Psoas muscle (tissue), 8 donors: ENCODE data around the gene RAPH1. TPM values are rescaled to one million over a fixed set of nuclear protein-coding genes. Genes with fewer than 3 reads are reported as not detected.

ENCODE experiments used
- ATAC-seq, 4 donors: fragments of 200-7000 bp; cut with Tn5 transposase; one replicate each; pipeline ENCODE4 v1.9.1; 2020; ENCODE audit warnings: moderate library complexity in 3 of 4, mild to moderate bottlenecking in 2 of 4
- DNase-seq, 2 donors: peaks; one replicate each; pipeline ENCODE4 v3.0.0-alpha.2; 2020
- H3K27ac ChIP-seq: fragments of 200-600 bp; one replicate; pipeline ENCODE4 v1.8.0; 2022
- H3K27me3 ChIP-seq, 3 donors: fragments of 200-600 bp in 1 of 3; one replicate each; pipeline versions ENCODE4 v1.6.1 to v1.8.0; 2013 to 2022; ENCODE audit warnings: low read length in 2 of 3, mild to moderate bottlenecking in 2 of 3, moderate library complexity in 1 of 3; ENCODE audit not compliant: insufficient read depth in 3 of 3
- H3K36me3 ChIP-seq, 2 donors: fragments of 200-600 bp in 1 of 2; one replicate each; pipeline versions ENCODE4 v1.6.1 to v1.8.0; 2013 to 2022; ENCODE audit warnings: low read depth in 1 of 2, mild to moderate bottlenecking in 1 of 2, moderate library complexity in 1 of 2; ENCODE audit not compliant: insufficient read depth in 1 of 2
- H3K4me1 ChIP-seq: fragments of 200-600 bp; one replicate; pipeline ENCODE4 v1.8.0; 2022
- H3K4me3 ChIP-seq: fragments of 200-600 bp; one replicate; pipeline ENCODE4 v1.8.0; 2022; ENCODE audit warnings: mild to moderate bottlenecking
- H3K9me3 ChIP-seq: fragments of 200-600 bp; one replicate; pipeline ENCODE4 v1.8.0; 2022
- CTCF ChIP-seq: fragments of 200-600 bp; IDR thresholded peaks from one replicate; pipeline ENCODE4 v1.8.0; 2022; ENCODE audit warnings: antibody characterized with exemption
- WGBS, 3 donors: extraction: QIAGEN DNeasy Blood & Tissue Kit; methylation state at CpG; one replicate each; pipeline versions ENCODE4 v1.1.6 to v1.1.7; 2013; 5-methylcytosine and 5-hydroxymethylcytosine counted together
- intact Hi-C, 2 donors: fragments of 100-400 bp; cut with DNase I; formaldehyde crosslinking; loops; one replicate each; pipeline versions ENCODE4 v1.11.0 to v1.14.2; 2022
- polyA plus RNA-seq, 3 donors: library from polyadenylated mRNA; stranded (reverse); fragments of 200-250 nt; gene quantifications; one replicate each; pipeline ENCODE4 v1.2.3, GENCODE V29; 2013
- total RNA-seq, 4 donors: library from RNA; stranded (reverse); fragmentation: NEBNext Ultra II Directional in 2 of 4; extraction: Animal tissue kit (Norgen Biotek cat#: 25700) in 2 of 4; gene quantifications; one replicate each; pipeline versions ENCODE4 v1.2.1 to v1.2.4, GENCODE V29; 2021 to 2023
- donor health status: healthy with polysubstance abuse.
- donor health status: DM: no; HTN: no; CAD: no; lungs with moderate emphysema.
- donor health status: Bipolar disorder and iron deficiency.
- donor health status: healthy.
- donor health status: DM: yes; HTN: yes; CAD: no.
- donor health status: DM: no; HTN: no; CAD: no.
- donor health status: DM: no; HTN: no; CAD: no.
- donor health status: DM: yes; HTN: yes; CAD: no.

The RAPH1 gene
- total and polyA plus RNA-seq, 7 donors: 4.3 to 47.6 (median 21.9) TPM

- H3K27ac ChIP-seq: no peak overlapping the region
- 90 to 94% (median 92%) methylated on average over 5 of the region's 5 CpGs for WGBS, 3 donors
- H3K4me1 ChIP-seq: no peaks in the 10 kb centered on the region
- no peak for TF ChIP-seq CTCF
- DNase-seq: no peak
- intact Hi-C loops: no loop called here
- no peak for ATAC-seq
- H3K4me3 ChIP-seq: no peak overlapping the region
- H3K27me3 ChIP-seq: no peaks in the 10 kb centered on the region
- no peaks in the 10 kb centered on the region for H3K9me3 ChIP-seq
- H3K36me3 ChIP-seq: peaks cover 0 to 5% of the 10 kb centered on the region in 2 donors
Measured at GRCh38 chr2:203366639-203367466, 168.2 kb downstream of the RAPH1 start.

- Histone ChIP-seq H3K4me1 (peaks cover 5% of the 10 kb centered on the region), H3K36me3 (peaks cover 0 to 1% of the 10 kb centered on the region in 2 donors), H3K4me3 (no peak overlapping the region), H3K9me3 (no peaks in the 10 kb centered on the region), H3K27ac (no peak overlapping the region), H3K27me3 (no peaks in the 10 kb centered on the region)
- ATAC-seq: no peak
- no peak for DNase-seq
- intact Hi-C loops: no loop called here
- TF ChIP-seq CTCF: no peak
Measured at GRCh38 chr2:203361922-203362321, 173.2 kb downstream of the RAPH1 start.

- no peak overlapping the region for H3K27ac ChIP-seq
- DNase-seq (no peak), ATAC-seq (no peak)
- no peaks in the 10 kb centered on the region for H3K27me3 ChIP-seq
- no peaks in the 10 kb centered on the region for H3K9me3 ChIP-seq
- H3K4me3 ChIP-seq: no peak overlapping the region
- H3K36me3 ChIP-seq: no peaks in the 10 kb centered on the region
- WGBS, 3 donors: 50 to 61% (median 56%) methylated on average over 2 of the region's 2 CpGs
- TF ChIP-seq CTCF: no peak
- H3K4me1 ChIP-seq: peaks cover 5% of the 10 kb centered on the region
- intact Hi-C loops: no loop called here
Measured at GRCh38 chr2:203361495-203361894, 173.6 kb downstream of the RAPH1 start.

- no peak for TF ChIP-seq CTCF
Measured at GRCh38 chr2:203360833-203361430, 174.2 kb downstream of the RAPH1 start.

More at GRCh38 chr2:203360833-203361430, 174.2 kb downstream of the RAPH1 start:
- no peak for ATAC-seq
- H3K27ac ChIP-seq: no peak overlapping the region
- H3K4me3 ChIP-seq: no peak overlapping the region
- H3K27me3 ChIP-seq: no peaks in the 10 kb centered on the region
- no peak for DNase-seq
- no peaks in the 10 kb centered on the region for H3K36me3 ChIP-seq
- H3K4me1 ChIP-seq: peaks cover 5% of the 10 kb centered on the region
- intact Hi-C loops: no loop called here
- no peaks in the 10 kb centered on the region for H3K9me3 ChIP-seq
- WGBS, 3 donors: 73 to 78% (median 76%) methylated on average over 3 of the region's 3 CpGs
